Adrenal gland (tissue), 5 donors: ENCODE results near the gene CLTC.

Experiments used
- POLR2A ChIP-seq, 2 donors: fragments of 450-650 bp; IDR thresholded peaks; one replicate each; pipeline ENCODE4 v1.6.1; 2017; ENCODE audit warnings: antibody characterized with exemption in 2 of 2, mild to moderate bottlenecking in 2 of 2, moderate library complexity in 1 of 2
- TF ChIP-seq, protein P1 (sequence below), 6 experiments: fragments of 450-650 bp in 4 of 6; fragments of 200-600 bp in 2 of 6; sonication (generic) in 1 of 6; IDR thresholded peaks; 1 replicate in 5 of 6; 2 replicates in 1 of 6; pipeline versions ENCODE4 v1.5.1 to v1.8.0; 2016 to 2021; ENCODE audit warnings: antibody characterized with exemption in 6 of 6, mild to moderate bottlenecking in 2 of 6, moderate library complexity in 1 of 6
- donor health status: DM: no; HTN: no; CAD: no.

DNA sequence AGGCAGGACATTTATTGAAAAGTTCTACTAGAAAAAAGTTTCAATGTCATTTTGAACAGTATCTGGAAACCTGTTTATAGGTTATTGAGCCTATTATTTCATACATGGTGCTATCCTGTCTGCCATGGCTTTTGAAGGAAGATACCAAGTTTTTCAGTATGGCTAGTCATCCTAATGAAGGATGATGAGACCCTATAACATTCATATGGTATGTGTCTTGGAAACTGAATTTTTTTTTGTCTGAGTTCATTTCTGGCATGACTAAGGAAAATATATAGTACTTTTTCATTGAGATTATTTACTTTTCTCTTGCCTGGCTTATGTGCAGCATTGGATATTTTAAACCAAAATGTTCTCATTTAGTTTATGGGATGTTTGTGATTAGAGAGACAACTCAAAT lies 30.2 kb downstream of the CLTC start:
- TF ChIP-seq POLR2A (IDR thresholded peaks at IDR 0.05) = no peak
- TF ChIP-seq, protein P1, sequence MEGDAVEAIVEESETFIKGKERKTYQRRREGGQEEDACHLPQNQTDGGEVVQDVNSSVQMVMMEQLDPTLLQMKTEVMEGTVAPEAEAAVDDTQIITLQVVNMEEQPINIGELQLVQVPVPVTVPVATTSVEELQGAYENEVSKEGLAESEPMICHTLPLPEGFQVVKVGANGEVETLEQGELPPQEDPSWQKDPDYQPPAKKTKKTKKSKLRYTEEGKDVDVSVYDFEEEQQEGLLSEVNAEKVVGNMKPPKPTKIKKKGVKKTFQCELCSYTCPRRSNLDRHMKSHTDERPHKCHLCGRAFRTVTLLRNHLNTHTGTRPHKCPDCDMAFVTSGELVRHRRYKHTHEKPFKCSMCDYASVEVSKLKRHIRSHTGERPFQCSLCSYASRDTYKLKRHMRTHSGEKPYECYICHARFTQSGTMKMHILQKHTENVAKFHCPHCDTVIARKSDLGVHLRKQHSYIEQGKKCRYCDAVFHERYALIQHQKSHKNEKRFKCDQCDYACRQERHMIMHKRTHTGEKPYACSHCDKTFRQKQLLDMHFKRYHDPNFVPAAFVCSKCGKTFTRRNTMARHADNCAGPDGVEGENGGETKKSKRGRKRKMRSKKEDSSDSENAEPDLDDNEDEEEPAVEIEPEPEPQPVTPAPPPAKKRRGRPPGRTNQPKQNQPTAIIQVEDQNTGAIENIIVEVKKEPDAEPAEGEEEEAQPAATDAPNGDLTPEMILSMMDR (IDR thresholded peaks at IDR 0.05) = no peak
